ENCODE results near the gene CTSW.

DNA sequence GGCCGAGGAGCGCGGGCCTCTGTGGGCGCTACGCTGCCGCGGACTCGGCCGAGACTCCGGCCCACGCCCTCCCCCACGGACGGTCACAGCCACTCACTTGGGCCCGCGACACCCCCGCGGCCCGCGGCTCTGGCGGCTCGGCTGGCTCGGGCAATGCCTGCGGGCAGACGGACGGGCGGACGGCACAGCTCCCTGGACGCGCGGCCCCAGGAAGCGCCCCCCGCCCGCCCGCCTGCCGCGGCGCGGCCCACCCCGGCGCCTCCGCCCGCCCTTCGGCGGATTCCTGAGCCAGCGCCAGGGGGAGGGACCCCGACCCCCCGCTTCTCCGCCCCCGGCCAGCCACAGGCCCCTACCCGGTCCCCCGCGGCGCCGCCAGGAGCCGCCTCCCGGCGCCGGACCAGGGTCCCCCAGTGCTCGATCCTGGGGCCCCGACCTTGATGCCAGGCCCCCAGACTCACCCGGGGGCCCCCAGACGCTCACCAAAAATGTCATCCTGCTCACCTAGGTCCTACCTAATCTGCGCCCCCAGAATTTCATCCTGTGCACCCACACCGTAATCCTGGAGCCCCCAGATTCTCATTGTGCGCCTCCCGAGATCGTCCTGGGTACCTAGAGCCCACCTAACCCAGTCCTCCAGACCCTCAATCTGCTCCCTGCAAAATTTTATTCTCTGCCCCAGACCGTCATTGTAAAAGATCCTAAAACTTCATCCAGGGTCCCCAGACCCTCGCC, 6.9 kb upstream of the CTSW start, which contains the start of gene EFEMP2:
- no peak; the same call in 1 of the 2 replicates for TF ChIP-seq POLR2AphosphoS5 (IDR thresholded peaks at IDR 0.05; ENCODE audit: low read depth, low read length)
- TF ChIP-seq, protein P1, sequence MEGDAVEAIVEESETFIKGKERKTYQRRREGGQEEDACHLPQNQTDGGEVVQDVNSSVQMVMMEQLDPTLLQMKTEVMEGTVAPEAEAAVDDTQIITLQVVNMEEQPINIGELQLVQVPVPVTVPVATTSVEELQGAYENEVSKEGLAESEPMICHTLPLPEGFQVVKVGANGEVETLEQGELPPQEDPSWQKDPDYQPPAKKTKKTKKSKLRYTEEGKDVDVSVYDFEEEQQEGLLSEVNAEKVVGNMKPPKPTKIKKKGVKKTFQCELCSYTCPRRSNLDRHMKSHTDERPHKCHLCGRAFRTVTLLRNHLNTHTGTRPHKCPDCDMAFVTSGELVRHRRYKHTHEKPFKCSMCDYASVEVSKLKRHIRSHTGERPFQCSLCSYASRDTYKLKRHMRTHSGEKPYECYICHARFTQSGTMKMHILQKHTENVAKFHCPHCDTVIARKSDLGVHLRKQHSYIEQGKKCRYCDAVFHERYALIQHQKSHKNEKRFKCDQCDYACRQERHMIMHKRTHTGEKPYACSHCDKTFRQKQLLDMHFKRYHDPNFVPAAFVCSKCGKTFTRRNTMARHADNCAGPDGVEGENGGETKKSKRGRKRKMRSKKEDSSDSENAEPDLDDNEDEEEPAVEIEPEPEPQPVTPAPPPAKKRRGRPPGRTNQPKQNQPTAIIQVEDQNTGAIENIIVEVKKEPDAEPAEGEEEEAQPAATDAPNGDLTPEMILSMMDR (IDR thresholded peaks at IDR 0.05): no peak

All from Panc1 (cell line).